C4-2B (cell line): Measurements from ENCODE around the gene REEP1.

ENCODE experiments used
- ZFX ChIP-seq: fragments of 450-650 bp; IDR thresholded peaks from 2 replicates; pipeline ENCODE4 v1.6.1; 2017
- TF ChIP-seq, protein P1 (sequence below): fragments of 450-650 bp; conservative IDR thresholded peaks from 2 replicates; pipeline ENCODE4 v1.5.1; 2017; ENCODE audit warnings: mild to moderate bottlenecking

DNA sequence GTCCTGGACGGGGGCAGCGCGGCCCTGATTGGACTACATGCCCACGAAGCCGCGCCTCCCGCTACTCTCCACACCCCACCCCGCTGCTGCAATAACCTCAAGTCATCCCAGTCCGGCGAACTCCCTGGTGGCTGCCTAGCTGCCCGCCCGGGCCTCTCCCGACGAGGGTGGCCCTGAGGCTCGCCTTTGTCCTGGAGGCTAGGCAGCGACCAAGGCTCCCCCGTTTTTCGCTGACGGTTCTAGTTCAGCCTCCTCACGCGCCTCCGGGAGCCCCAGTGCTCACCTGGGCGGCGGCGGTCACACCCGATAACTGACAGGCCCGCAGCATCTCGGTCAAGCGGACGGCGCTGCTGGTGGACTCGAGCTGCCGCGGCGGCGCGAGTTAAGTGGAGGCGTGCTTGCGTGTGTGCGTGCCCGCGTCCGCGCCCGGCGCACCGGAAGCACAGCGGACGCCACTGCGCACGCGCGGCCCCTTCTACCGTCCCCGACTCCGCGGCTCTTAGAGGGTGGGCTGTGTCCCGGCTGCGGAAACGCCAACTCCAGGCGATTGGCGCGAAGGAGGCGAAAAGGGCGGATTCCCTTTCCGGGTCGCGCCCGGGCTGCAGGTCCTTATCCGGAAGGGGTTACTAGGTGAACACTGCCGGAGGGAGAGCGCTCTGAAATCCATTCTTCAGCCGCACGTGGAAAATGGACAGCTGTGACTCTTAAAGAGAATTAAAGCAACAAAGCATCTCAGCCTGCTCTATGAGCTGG, 142.2 kb downstream of the REEP1 start, which contains the start of gene IMMT:
- TF ChIP-seq, protein P1, sequence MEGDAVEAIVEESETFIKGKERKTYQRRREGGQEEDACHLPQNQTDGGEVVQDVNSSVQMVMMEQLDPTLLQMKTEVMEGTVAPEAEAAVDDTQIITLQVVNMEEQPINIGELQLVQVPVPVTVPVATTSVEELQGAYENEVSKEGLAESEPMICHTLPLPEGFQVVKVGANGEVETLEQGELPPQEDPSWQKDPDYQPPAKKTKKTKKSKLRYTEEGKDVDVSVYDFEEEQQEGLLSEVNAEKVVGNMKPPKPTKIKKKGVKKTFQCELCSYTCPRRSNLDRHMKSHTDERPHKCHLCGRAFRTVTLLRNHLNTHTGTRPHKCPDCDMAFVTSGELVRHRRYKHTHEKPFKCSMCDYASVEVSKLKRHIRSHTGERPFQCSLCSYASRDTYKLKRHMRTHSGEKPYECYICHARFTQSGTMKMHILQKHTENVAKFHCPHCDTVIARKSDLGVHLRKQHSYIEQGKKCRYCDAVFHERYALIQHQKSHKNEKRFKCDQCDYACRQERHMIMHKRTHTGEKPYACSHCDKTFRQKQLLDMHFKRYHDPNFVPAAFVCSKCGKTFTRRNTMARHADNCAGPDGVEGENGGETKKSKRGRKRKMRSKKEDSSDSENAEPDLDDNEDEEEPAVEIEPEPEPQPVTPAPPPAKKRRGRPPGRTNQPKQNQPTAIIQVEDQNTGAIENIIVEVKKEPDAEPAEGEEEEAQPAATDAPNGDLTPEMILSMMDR = no peak
- TF ChIP-seq ZFX = peak; percentile 46; the same call in 1 of the 2 replicates
